HG02678 (cell line): ENCODE measurements around the gene PAK1IP1.
"Not testable (repeated sequence)": the region's sequence is repeated elsewhere in the genome, so short reads cannot be mapped to it uniquely, and the experiment has no call there.

Experiments used
- ATAC-seq: cut with Tn5 transposase; IDR thresholded peaks from one replicate; pipeline ENCODE4 v1.9.1; 2021; ENCODE audit warnings: mild to moderate bottlenecking, moderate library complexity; ENCODE audit not compliant: unreplicated experiment

Gene PAK1IP1

GRCh38 chr6:10740061-10740460, 45.3 kb downstream of the PAK1IP1 start:
- no peak for ATAC-seq

- not testable (repeated sequence) for ATAC-seq
Observed at GRCh38 chr6:10741643-10742042, 46.9 kb downstream of the PAK1IP1 start.

GRCh38 chr6:10742251-10742650, 47.5 kb downstream of the PAK1IP1 start:
- ATAC-seq: no peak

GRCh38 chr6:10743515-10743914, 48.7 kb downstream of the PAK1IP1 start:
- ATAC-seq: no peak

- ATAC-seq: no peak
Observed at GRCh38 chr6:10745116-10745515, 50.3 kb downstream of the PAK1IP1 start.

GRCh38 chr6:10746915-10747250, 52.1 kb downstream of the PAK1IP1 start:
- ATAC-seq: no peak

- ATAC-seq: peak; percentile 96
Observed at GRCh38 chr6:10747251-10747972, 52.6 kb downstream of the PAK1IP1 start, which contains the start of gene TMEM14B. TSS of gene TMEM14B (plus strand) at chr6:10747805. CDS start at chr6:10749246, 1,441 bp downstream.

- no peak for ATAC-seq
Observed at GRCh38 chr6:10749734-10750133, 55.0 kb downstream of the PAK1IP1 start.

- ATAC-seq: not testable (repeated sequence)
Observed at GRCh38 chr6:10750568-10750967, 55.8 kb downstream of the PAK1IP1 start.

GRCh38 chr6:10751757-10752156, 57.0 kb downstream of the PAK1IP1 start:
- ATAC-seq: not testable (repeated sequence)

- ATAC-seq: no peak
Observed at GRCh38 chr6:10756085-10756484, 61.3 kb downstream of the PAK1IP1 start.
